GM18870 (cell line): ENCODE data around the gene CST7.
"Not testable (repeated sequence)": the region's sequence is repeated elsewhere in the genome, so short reads cannot be mapped to it uniquely, and the experiment has no call there.

Experiments
- ATAC-seq: cut with Tn5 transposase; IDR thresholded peaks from one replicate; pipeline ENCODE4 v1.9.1; 2021; ENCODE audit warnings: moderate library complexity; ENCODE audit not compliant: unreplicated experiment

CST7 gene, protein sequence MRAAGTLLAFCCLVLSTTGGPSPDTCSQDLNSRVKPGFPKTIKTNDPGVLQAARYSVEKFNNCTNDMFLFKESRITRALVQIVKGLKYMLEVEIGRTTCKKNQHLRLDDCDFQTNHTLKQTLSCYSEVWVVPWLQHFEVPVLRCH

GRCh38 chr20:24948939-24949679 lies at the start of gene CST7:
Gene CST7, plus strand, starts transcription at chr20:24949269. Its CDS starts 237 bp downstream, at chr20:24949506.
- peak; percentile 88 for ATAC-seq

GRCh38 chr20:24906806-24907205 lies 42.3 kb upstream of the CST7 start:
- no peak for ATAC-seq

DNA sequence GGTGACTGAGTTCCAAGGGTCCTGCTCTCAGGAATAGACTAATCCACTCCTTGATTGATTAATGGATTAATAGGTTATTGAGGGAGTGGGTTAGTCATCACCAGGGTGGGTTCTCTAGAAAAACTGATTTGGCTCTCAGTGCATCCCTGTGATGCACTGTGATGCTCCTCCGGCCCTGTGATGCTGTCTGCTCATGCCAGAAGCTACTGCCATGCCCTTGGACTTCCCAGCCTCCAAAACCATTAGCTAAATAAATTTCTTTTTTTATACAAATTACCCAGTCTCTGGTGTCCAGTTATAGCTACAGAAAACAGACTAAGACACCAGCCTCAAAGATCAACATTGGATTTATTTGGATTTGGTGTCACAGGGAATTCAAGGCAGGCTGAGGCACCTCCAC lies 40.4 kb upstream of the CST7 start:
- no peak for ATAC-seq

DNA sequence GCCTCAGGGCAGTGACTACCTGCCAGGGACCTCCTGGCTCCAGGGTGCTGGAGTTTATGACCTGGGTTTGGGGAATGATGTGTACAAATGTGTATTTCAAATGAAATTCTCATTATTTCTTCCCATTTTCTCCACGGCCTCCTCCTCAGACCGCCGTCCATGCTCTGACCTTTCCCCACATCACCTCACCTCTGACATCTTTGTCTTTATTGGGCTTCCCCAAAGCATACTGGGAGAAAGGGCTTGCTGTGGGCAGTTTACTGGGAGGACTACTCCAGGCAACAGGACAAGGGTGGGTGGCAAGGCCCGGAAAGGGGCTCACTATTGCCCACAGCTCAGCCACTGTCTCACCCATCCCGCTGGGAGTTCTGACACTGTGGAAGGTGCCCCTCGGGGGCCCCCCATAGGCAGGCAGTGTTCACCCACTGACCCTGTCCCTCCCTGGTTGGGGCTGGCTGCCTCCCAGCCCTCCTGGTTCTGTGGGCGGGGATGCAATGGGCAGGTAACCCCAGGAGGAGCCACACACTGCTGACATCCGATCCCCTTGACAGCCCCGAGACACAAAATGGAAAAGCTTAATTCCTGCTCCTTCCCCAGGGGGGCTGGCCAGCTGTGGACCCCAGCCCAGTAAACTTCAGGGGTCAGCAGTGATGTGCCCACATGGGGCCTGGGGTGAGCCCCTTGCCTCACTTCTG lies 39.8 kb upstream of the CST7 start:
- no peak for ATAC-seq

DNA sequence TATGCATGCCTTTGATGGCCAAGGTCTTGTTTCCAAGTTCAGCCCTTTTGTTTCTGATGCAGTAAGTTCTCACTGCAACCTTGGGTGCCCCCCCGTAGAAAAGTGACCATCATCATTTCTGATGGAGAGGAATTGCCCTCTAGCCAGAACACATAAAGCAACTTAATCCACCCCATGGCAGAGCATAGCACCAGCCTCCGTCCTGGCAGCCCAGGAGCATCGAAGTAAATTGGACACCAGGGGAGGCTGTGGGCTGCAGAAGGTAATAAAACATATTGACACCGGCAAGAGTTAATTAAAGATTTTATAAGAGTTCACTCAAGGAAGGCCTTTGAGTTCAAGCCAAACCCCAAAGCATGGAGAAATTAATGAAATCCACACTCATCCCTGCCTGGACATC lies 39.2 kb upstream of the CST7 start:
- ATAC-seq: no peak

DNA sequence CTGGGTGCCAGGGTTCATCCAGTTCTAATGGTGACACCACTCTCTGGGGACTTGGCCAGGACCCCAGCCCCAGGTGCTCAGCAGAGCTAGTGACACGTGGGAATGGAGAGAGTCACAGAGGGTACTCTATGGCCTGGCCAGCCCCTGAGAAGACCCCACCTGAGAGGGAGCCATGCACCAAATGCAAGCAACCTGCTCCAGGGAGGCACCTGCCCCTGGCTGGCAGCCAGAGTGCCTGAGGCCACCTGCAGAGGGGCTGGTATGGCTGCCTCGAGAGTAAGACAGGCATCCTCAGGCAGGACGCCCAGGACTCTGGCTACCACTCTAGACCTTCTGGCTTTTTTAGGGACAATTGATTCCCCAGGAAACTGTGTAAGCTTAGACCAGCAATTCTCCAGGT lies 38.6 kb upstream of the CST7 start:
- ATAC-seq: no peak

DNA sequence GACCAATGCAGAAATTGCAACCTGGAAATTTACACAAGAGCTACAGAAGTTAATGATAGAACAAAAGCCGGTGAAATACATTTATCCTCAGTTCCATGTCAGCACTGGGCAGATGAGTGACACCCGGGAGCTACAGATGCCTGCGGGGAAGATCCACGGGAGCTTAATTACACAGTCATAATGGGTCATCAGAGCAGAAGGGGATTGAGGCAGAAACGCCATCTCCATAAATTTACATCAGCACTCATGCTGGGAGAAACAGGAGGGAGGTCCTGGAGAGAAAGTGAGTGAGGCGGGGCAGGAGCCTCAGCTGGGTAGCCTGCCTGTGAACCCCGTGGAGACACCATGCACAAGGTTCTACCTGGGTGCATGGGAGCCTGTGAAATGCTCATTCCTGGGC lies 37.6 kb upstream of the CST7 start:
- no peak for ATAC-seq

DNA sequence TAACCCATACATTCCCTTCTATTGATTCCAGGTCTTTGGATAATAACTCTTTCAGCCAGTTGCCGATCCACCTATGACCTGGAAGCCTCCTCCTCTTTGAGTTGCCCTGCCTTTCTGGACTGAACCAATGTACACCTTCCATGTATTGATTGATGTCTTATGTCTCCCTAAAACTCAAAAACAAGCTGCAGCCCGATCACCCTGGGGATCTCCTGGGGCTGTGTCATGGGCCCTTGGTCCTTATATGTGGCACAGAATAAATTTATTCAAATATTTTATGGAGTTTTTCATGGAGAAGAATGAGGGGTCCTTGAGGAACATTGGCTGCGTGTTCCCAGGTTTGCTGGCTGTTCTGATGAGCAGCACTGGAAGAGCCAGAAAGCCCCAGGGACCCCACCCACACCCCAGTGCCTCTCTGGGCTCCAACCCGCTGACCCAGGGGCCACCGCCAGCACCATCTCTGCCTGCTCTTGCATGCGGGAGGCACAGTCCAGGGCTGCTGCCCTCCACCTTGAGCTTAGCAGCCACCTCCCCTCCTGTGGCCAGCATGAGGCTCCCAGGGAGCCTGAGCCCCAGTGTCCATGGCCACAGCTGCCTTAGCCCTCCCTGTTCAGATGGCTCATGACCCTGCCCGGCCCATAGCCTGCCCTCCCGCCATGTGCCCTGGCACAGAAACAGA lies 36.5 kb upstream of the CST7 start:
- ATAC-seq: no peak

DNA sequence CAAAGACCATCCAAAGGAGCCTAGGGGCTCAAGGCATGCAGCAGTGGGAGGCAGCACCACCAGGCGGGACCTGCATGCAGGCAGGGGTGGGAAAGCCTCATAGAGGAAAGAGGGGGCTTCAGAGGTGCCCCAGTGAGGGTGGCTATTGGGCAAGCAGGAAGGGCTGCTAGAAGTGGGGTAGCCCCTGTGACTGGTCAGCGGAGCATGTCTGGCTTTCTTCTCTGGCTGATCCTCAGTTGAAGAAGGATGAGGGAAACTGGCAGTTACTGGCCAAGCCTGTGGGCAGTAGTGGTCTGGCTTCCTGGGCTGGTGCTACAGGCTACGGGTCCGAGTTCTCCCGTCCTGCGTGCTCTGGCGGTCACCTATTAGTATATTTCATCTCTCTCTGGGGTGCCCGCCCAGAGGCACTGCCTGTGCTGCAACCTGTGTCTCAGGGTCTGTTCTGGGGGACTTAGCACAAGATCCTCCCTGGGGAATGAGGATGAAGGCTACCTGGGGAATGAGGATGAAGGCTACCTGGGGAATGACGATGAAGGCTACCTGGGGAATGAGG lies 35.9 kb upstream of the CST7 start:
- no peak for ATAC-seq

DNA sequence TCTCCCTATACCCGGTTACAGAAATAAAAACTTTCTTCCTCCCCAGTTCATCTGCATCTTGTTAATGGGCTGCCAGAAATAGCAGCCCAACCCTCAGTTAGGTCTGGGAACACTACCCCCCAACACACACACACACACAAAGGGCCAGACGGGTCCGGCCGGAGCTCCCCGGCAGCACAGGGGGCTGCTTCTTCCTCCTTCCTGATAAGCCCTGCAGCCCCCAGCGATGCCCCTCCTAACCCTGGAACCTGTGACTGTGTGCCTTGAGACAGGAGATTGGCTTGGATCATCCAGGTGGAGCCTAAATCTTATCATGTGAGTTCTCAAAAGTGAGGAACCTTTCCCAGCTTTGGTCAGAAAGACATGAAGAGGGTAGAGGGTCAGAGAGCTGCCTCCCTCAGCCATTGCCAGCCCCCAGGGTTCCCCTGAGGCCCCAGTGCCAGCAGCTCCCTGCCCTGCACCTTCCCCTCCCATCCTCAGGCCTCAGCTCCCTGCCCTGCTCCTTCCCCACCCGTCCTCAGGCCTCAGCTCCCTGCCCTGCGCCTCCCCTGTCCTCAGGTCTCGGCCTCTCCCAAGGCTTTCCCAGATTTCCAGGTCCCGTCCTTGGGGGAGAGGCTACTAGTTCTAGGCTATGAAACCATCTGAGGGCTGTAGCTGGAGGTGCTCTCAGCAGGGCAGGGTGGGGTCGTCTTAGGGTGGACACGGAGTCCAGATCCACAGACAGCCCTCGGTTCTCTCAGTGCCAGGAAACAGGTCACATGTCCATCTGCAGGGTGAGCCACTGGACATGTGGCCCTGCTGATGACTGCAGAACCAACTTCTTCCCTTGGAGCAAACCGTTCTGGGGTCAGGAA lies 34.5 kb upstream of the CST7 start:
- no peak for ATAC-seq

GRCh38 chr20:24915440-24915839 lies 33.6 kb upstream of the CST7 start:
- ATAC-seq: no peak

DNA sequence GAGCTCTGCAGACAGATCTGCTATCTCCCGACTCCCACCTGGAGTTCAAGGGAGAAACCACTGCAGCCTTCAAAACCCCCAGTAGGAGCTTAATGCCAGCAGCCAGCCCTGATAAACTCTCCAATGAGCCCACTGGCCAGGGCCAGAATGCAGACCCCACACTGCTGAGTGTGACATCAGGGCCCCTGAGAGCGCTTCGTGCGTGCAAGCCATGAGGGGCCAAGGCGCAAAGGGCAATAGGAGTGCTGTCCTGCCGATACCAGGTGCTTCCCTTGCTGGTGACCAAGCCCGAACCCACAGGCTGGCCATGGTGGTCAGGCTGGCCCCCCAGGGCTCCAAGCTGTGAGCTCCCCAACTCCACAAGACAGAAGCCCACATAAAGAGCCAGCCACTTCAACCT lies 33.2 kb upstream of the CST7 start:
- ATAC-seq: no peak

- no peak for ATAC-seq
These were observed 32.7 kb upstream of the CST7 start for GRCh38 chr20:24916412-24916811.

DNA sequence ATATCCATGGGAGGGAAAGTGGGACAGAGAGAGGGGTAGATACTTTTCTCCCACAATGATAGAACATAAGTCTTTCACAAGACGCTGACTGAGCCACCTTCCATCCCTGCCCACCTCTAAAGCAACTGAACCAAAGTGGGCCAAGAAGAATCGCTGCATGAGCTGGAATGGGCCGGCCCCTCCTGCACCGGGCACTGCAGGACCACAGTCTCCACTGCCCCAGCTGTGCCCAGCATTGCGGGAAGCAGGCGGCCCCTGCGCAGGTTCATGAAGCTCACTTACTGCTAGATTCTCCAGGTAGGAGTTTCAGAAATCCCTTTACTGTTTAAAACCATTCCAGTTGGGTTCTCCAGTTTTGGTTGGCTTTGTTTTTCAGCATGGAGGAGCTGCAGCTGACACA lies 32.0 kb upstream of the CST7 start:
- ATAC-seq: no peak

- ATAC-seq: no peak
These were observed 31.1 kb upstream of the CST7 start for GRCh38 chr20:24917797-24918578.

- no peak for ATAC-seq
These were observed 30.2 kb upstream of the CST7 start for GRCh38 chr20:24918579-24919566.

- ATAC-seq: not testable (repeated sequence)
These were observed 29.4 kb upstream of the CST7 start for GRCh38 chr20:24919665-24920064.

DNA sequence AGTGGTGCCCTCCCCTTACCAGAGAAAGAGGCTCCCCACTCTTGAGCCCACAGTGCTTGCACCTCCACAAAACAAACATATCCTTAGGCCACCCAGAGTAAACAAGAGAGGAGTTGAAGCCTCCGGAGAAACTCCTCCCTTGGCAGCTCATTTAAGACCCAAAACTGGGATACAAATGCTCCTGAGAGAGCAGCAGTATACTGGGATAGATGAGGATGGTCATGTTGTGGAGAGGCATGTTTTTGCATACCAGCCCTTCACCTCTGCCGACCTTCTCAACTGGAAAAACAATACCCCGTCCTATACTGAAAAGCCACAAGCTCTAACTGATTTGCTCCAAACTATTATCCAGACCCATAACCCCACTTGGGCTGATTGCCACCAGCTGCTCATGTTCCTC lies 28.4 kb upstream of the CST7 start:
- not testable (repeated sequence) for ATAC-seq
